HepG2 (cell line): ENCODE data around the gene DRD1. TPM values are rescaled to one million over a fixed set of nuclear protein-coding genes. Genes with fewer than 3 reads are reported as not detected.

Source experiments
- CERS6 ChIP-seq: sonication (generic); formaldehyde crosslinking; IDR thresholded peaks from 2 replicates; pipeline ENCODE4 v1.5.0; 2020; ENCODE audit warnings: missing genetic modification reagents
- DNMT1 ChIP-seq: sonication (generic); formaldehyde crosslinking; IDR thresholded peaks from 2 replicates; pipeline ENCODE4 v1.5.1; 2020; ENCODE audit warnings: mild to moderate bottlenecking, missing genetic modification reagents
- GATA4 ChIP-seq: sonication (generic); IDR thresholded peaks from 2 replicates; pipeline ENCODE4 v1.6.1; 2016; ENCODE audit warnings: antibody characterized with exemption, low read depth, borderline replicate concordance
- HHEX ChIP-seq: IDR thresholded peaks from 2 replicates; pipeline ENCODE4 v1.6.1; 2016; ENCODE audit warnings: control low read depth
- HNRNPUL1 ChIP-seq: fragments of 200-400 bp; formaldehyde crosslinking; IDR thresholded peaks from 2 replicates; pipeline ENCODE4 v1.6.1; 2017; ENCODE audit warnings: low read depth, mild to moderate bottlenecking, low read length, moderate library complexity
- IRF9 ChIP-seq: sonication (generic); formaldehyde crosslinking; IDR thresholded peaks from 2 replicates; pipeline ENCODE4 v1.8.0; 2022; ENCODE audit warnings: missing genetic modification reagents, mild to moderate bottlenecking, borderline replicate concordance
- ISX ChIP-seq: sonication (generic); formaldehyde crosslinking; conservative IDR thresholded peaks from 2 replicates; pipeline ENCODE4 v1.5.0; 2020; ENCODE audit warnings: missing genetic modification reagents
- JUN ChIP-seq: sonication (generic); formaldehyde crosslinking; IDR thresholded peaks from 2 replicates; pipeline ENCODE4 v1.4.0; 2020; ENCODE audit warnings: mild to moderate bottlenecking, missing genetic modification reagents
- RBM39 ChIP-seq: fragments of 200-400 bp; formaldehyde crosslinking; IDR thresholded peaks from one replicate; pipeline ENCODE4 v1.6.1; 2018; ENCODE audit warnings: antibody characterized with exemption, mild to moderate bottlenecking, low read depth, low read length; ENCODE audit not compliant: poor library complexity, severe bottlenecking
- SMC3 ChIP-seq: IDR thresholded peaks from 2 replicates; pipeline ENCODE4 v1.6.1; 2011; ENCODE audit warnings: low read length, improper control_type of control experiment
- STAG1 ChIP-seq: sonication (generic); formaldehyde crosslinking; IDR thresholded peaks from 2 replicates; pipeline ENCODE4 v1.4.0; 2020; ENCODE audit warnings: missing genetic modification reagents
- YY1 ChIP-seq: IDR thresholded peaks from 2 replicates; pipeline ENCODE4 v1.6.1; 2011; ENCODE audit warnings: low read length, low read depth, moderate library complexity, mild to moderate bottlenecking; ENCODE audit not compliant: insufficient read depth, insufficient replicate concordance
- ZBTB26 ChIP-seq: IDR thresholded peaks from 2 replicates; pipeline ENCODE4 v1.6.1; 2016; ENCODE audit warnings: missing compliant biosample characterization, missing genetic modification reagents, borderline replicate concordance
- ZBTB7A ChIP-seq: sonication (generic); formaldehyde crosslinking; IDR thresholded peaks from 2 replicates; pipeline ENCODE4 v1.8.0; 2022; ENCODE audit warnings: mild to moderate bottlenecking, missing genetic modification reagents
- ZFP82 ChIP-seq: sonication (generic); formaldehyde crosslinking; IDR thresholded peaks from 2 replicates; pipeline ENCODE4 v1.5.1; 2020; ENCODE audit warnings: mild to moderate bottlenecking, missing genetic modification reagents, borderline replicate concordance
- ZFP90 ChIP-seq: sonication (generic); formaldehyde crosslinking; IDR thresholded peaks from 2 replicates; pipeline ENCODE4 v1.8.0; 2022; ENCODE audit warnings: missing genetic modification reagents, mild to moderate bottlenecking, inconsistent platforms, borderline replicate concordance
- ZNF446 ChIP-seq: sonication (generic); formaldehyde crosslinking; IDR thresholded peaks from 2 replicates; pipeline ENCODE4 v1.5.0; 2020; ENCODE audit warnings: mild to moderate bottlenecking, missing genetic modification reagents
- ZNF468 ChIP-seq: sonication (generic); formaldehyde crosslinking; IDR thresholded peaks from 2 replicates; pipeline ENCODE4 v1.8.0; 2022; ENCODE audit warnings: mild to moderate bottlenecking, moderate library complexity, missing genetic modification reagents
- ZNF512 ChIP-seq: sonication (generic); formaldehyde crosslinking; IDR thresholded peaks from 2 replicates; pipeline ENCODE4 v1.4.0; 2020; ENCODE audit warnings: mild to moderate bottlenecking, missing genetic modification reagents
- ZNF563 ChIP-seq: sonication (generic); formaldehyde crosslinking; IDR thresholded peaks from 2 replicates; pipeline ENCODE4 v1.8.0; 2022; ENCODE audit warnings: mild to moderate bottlenecking, moderate library complexity, missing genetic modification reagents
- ZNF597 ChIP-seq: sonication (generic); formaldehyde crosslinking; IDR thresholded peaks from 2 replicates; pipeline ENCODE4 v1.5.0; 2020; ENCODE audit warnings: missing genetic modification reagents
- ZNF740 ChIP-seq: sonication (generic); formaldehyde crosslinking; IDR thresholded peaks from 2 replicates; pipeline ENCODE4 v1.4.0; 2020; ENCODE audit warnings: missing genetic modification reagents
- ZNF83 ChIP-seq: sonication (generic); formaldehyde crosslinking; IDR thresholded peaks from 2 replicates; pipeline ENCODE4 v1.4.0; 2020; ENCODE audit warnings: missing genetic modification reagents, mild to moderate bottlenecking, borderline replicate concordance
- polyA plus RNA-seq, 8 experiments: library from polyadenylated mRNA; depleted of rRNA in 3 of 8; stranded (reverse) in 7 of 8; unstranded in 1 of 8; fragments of >200 nt; fragmentation: Illumina TruSeq in 4 of 8; extraction: Trizol in 4 of 8; gene quantifications; 2 replicates each; pipeline versions ENCODE4 v1.2.1 to v1.2.3, GENCODE V29; 2011 to 2016; ENCODE audit warnings: low read depth in 4 of 8, missing spikeins in 1 of 8, mixed read lengths in 1 of 8; ENCODE audit not compliant: insufficient read depth in 1 of 8
- total RNA-seq, 5 experiments: library from RNA; depleted of rRNA; stranded (reverse); fragments of >200 nt; fragmentation: Illumina TruSeq; extraction: Trizol; gene quantifications; 2 replicates each; pipeline ENCODE4 v1.2.3, GENCODE V29; 2016; ENCODE audit warnings: low read depth in 1 of 5

Gene DRD1
- total and polyA plus RNA-seq, 2 of the 13 experiments (the other 11 are each of a cell fraction or from before 2014, with no cell fraction given), result not detected

- peak; percentile 12; the same call in 1 of the 2 replicates for TF ChIP-seq ZBTB7A
- peak; percentile 94 for TF ChIP-seq YY1
- no peak for TF ChIP-seq ZNF597 (CRISPR knock-in tag)
- 0 out of 2 replicates have a peak, but pooled peaks have one; percentile 21 for TF ChIP-seq ZFP82
- no peak for TF ChIP-seq ZNF468 (CRISPR knock-in tag)
- TF ChIP-seq CERS6, result no peak
- 0 out of 2 replicates have a peak, but pooled peaks have one; percentile 37 for TF ChIP-seq ZNF446 (CRISPR knock-in tag)
- TF ChIP-seq ZNF512, result no peak
- 0 out of 2 replicates have a peak, but pooled peaks have one; percentile 11 for TF ChIP-seq ZFP90 (CRISPR knock-in tag)
- TF ChIP-seq IRF9 (CRISPR knock-in tag), result peak; percentile 71; the same call in 1 of the 2 replicates
- peak; percentile 70 for TF ChIP-seq ZNF563 (CRISPR knock-in tag)
- no peak for TF ChIP-seq DNMT1 (CRISPR knock-in tag)
- TF ChIP-seq STAG1 (CRISPR knock-in tag), result 0 out of 2 replicates have a peak, but pooled peaks have one; percentile 2
- peak; percentile 40 for TF ChIP-seq RBM39
- peak; percentile 78; the same call in 1 of the 2 replicates for TF ChIP-seq ZNF740 (CRISPR knock-in tag)
- no peak for TF ChIP-seq JUN (CRISPR knock-in tag)
- no peak for TF ChIP-seq ISX (CRISPR knock-in tag)
- TF ChIP-seq ZNF83 (CRISPR knock-in tag), result 0 out of 2 replicates have a peak, but pooled peaks have one; percentile 32
- 0 out of 2 replicates have a peak, but pooled peaks have one; percentile 18 for TF ChIP-seq ZBTB26 (CRISPR knock-in tag)
- no peak for TF ChIP-seq HHEX
- no peak for TF ChIP-seq SMC3
- TF ChIP-seq HNRNPUL1, result no peak
- no peak for TF ChIP-seq GATA4
Measured at GRCh38 chr5:175478384-175479124, 34.6 kb upstream of the DRD1 start, which contains the start of gene SFXN1 (continued).
